ELR (cell line): ENCODE measurements around the gene AFF4.
A peak's percentile ranks its signal among the peaks of the same experiment; 100 is the strongest.
"Not testable (repeated sequence)": the region's sequence is repeated elsewhere in the genome, so short reads cannot be mapped to it uniquely, and the experiment has no call there.

Source experiments
- DNase-seq: peaks from one replicate; pipeline ENCODE4 v3.0.0-alpha.2; 2015; ENCODE audit warnings: low read depth

AFF4 gene

DNA sequence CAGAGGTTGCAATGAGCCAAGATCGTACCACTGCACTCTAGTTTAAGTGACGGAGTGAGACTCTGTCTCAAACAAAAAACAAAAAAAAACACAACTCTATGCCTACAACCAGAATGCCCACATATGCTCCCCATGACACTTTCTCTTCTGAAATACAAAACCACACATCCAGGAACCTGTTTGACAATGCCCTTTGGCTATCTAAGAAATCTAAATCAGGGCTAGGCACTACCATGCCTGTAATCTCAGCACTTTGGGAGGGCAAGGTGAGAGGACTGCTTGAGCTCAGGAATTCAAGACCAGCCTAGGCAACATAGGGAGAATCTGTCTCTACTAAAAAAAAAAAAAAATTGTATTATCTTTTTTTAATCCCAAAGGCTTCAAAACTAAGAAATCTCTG lies 10.6 kb downstream of the AFF4 start:
- DNase-seq, result no peak

DNA sequence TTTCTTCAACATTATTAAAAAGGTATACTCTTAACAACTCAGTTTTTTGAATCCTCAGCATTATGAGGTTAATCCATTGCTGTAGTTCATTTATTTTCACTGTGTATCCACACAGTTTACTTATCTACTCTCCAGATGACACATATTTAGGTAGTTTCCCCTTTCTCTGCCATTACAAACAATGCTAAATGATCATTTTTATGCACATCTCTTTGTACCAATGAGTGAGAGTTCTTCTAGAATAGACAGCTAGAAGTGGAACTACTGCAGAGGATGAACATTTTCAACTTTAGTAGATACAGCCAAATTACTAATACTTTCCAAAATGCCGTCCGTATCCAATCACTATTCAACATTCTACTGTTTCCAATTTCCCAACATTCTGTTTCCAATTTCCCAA lies 11.5 kb downstream of the AFF4 start:
- DNase-seq, result no peak

- no peak for DNase-seq
Measured at GRCh38 chr5:132949136-132949535, 14.3 kb downstream of the AFF4 start.

- peak; percentile 70 for DNase-seq
Measured at GRCh38 chr5:132947671-132948070, 15.8 kb downstream of the AFF4 start.

GRCh38 chr5:132945315-132945714 lies 18.1 kb downstream of the AFF4 start:
- DNase-seq, result not testable (repeated sequence)

GRCh38 chr5:132943362-132944022 lies 19.9 kb downstream of the AFF4 start:
- no peak for DNase-seq

DNA sequence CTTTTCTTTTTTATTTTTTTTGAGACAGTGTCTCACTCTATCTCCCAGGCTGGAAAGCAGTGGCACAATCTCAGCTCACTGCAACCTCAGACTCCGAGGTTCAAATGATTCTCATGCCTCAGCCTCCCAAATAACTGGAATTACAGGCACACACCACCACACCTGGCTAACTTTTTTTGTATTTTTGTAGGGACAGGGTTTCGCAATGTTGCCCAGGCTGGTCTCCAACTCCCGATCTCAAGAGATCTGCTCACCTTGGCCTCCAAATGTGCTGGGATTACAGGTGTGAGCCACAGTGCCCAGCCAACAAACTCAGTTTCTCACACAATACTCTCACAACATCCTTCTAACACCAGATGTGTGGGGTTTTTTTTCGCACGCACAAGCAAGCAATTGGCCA lies 22.1 kb downstream of the AFF4 start:
- no peak for DNase-seq

DNA sequence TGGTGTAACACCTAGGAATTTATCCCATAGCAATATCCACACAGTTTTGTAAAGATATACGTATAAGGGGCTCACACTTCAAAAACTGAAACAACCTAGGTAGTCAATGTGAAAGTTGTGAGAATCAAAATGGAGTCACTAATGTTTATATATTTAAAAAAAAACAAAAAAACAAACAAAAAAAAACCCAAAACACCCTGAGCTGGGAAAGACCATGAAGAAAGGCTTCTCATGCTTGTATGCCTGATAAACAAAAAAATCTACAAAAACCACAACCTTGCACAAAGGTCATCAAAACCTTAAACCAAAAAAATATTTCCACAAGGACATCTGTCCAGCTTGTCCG lies 35.4 kb downstream of the AFF4 start:
- no peak for DNase-seq

DNA sequence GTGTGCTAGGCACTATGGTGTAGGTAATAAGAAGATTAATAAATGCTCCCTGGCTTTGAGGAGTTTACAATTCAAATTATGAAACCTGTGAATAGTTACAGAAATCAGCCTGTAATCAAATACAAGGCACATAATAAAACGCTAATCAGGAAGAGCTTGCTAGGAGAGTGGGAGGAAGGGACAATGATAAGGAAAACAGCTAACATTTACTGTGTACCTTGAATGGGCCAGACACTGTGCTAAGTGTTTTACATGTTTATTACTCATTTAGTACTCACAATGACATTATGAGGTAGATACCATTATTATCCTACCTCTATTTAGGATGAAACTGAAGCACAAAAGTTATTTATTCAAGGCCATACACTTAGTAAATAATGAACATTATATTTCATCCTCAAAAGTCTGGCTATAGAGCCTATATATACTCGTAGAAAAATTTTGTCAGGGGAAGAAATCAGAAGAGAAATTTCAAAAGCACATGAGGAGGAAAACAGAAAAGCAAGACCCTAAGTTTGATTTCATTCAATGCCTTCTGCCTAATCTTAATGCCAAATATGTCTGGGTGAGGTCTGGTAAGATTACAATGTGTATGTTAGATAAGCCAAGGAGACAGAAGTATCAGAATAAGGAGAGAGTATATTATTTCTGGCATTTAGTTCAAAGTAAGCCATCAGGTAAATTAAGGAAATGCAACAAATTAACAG lies 35.9 kb downstream of the AFF4 start:
- no peak for DNase-seq

DNA sequence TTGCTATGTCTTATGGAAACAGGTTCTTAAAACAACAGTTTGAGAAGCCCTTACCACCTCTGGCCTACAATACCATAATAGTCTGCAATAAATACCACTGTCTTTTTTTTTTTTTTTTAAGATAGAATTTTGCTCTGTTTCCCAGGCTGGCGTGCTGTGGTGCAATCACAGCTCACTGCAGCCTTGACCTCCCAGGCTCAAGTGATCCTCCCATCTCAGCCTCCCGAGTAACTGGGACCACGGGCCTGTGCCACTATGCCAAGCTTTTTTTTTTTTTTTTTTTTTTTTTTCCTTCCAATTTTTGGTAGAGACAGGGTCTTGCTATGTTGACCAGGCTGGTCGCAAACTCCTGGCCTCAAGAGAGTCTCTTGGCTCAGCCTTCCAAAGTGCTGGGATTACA lies 37.0 kb downstream of the AFF4 start:
- DNase-seq, result no peak

DNA sequence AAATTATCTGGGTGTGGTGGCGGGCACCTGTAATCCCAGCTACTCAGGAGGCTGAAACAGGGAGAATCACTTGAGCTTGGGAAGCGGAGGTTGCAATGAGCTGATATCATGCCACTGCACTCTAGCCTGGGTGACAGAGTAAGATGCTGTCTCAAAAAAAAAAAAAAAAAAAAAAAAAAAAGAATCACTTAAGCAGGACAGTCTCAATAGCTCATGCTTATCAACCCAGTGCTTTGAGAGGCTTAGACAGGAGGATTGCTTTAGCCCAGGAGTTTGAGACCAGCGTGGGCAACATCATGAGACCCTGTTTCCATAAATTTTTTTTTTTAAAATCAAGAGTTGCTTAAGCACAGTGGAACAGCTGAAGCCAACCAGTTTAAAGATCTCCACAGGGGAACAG lies 47.3 kb downstream of the AFF4 start:
- DNase-seq, result peak; percentile 4

DNA sequence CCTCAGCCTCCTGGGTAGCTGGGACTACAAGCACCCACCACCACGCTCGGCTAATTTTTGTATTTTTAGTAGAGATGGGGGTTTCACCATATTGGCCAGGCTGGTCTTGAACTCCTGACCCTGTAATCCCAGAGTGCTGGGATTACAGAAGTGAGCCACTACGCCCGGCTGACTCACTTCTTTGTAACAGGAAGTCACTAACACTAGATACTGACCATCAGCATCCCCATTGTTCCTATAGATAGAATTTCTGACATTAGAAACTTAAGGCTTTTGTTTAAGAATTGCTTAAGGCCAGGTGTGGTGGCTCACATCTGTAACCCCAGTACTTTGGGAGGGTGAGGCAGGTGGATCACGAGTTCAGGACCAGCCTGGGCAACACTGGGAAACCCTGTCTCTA lies 47.8 kb downstream of the AFF4 start:
- peak; percentile 62 for DNase-seq

DNA sequence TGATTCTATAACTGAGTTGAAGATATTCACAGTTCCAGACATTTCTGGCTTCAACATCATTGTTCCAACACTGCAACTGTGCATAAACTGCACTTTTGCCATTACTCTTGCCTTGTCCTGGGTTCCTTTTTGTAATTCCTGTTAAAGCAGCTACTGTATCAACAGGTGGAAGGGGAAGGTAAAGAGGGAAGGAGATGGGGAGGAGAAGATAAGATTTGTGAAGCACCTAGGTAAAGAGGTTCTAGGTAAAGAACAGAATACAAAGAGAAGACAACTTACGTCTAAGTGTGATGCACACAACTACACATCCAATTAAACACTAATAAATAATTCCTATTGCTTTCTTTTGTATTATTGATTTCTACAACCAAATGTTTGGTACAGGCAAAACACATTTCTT lies 53.7 kb downstream of the AFF4 start:
- DNase-seq, result no peak

DNA sequence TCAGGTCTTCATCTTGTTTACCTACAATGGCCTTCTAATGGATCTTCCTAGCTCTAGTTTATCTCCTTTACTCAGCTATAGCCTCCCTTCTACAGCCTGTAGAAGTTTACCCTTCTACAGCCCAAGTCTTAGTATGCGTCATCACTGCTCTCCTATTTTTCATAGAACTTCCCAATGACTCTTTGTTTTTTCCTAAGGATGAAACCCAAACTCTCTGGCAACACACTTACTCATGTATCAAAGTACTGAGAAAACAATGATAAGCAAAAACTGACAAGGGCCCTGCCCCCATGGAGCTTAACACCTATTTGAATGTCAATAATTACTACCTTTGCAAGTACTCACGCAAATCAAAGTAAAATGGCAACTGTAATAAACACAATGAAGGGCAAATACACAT lies 56.3 kb downstream of the AFF4 start:
- DNase-seq, result no peak

- peak; percentile 13 for DNase-seq
Measured at GRCh38 chr5:132905938-132906337, 57.5 kb downstream of the AFF4 start.

GRCh38 chr5:132901730-132902129 lies 61.7 kb downstream of the AFF4 start:
- no peak for DNase-seq

GRCh38 chr5:132901036-132901435 lies 62.4 kb downstream of the AFF4 start:
- DNase-seq, result no peak

DNA sequence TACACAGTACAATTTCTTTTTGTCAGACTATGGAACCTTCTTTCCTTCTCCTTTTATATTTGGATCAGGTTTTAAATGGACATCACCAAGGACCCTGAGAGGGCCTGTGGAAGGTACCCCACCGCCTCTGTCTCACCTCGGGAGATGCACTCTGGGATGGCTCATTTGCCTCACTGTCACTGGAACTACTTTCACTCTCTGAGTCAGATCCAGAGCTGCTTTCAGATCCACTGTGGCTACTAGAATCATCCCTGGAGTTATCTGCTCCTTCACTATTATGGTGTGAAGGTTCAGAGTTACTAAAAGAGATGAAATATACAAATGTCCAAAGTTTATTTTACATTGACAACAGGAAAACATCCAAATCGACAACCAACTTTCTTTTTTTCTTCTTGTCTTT lies 65.3 kb downstream of the AFF4 start:
- DNase-seq, result no peak

GRCh38 chr5:132896685-132897084 lies 66.7 kb downstream of the AFF4 start:
- no peak for DNase-seq

DNA sequence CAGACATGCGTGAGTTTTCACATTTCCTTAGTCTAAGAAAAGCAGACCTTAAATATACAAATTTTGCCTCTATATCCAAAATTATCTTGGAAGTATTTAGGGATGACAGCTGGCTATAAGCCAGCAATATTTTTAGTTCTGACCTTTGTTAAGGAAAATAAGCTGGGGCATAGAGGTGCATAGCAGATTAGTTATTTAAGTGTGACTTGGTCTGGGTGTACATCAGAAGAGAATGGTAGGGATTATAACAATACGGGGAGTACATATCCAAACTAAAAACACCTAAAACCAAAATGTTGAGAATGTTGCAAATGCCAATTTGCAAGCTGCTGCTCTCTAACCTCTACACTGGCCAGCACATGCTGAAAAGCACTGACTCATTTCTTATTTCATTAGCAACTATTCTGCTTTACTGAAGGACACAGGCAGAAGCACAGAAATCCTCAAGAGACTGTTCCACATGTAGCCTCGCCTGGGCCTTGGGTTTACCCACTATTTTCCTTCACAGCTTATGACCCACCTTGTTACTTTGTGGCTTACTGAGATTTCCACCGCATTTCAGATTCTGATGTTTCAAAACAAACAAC lies 67.6 kb downstream of the AFF4 start:
- no peak for DNase-seq

- no peak for DNase-seq
Measured at GRCh38 chr5:132890817-132891216, 72.6 kb downstream of the AFF4 start.

DNA sequence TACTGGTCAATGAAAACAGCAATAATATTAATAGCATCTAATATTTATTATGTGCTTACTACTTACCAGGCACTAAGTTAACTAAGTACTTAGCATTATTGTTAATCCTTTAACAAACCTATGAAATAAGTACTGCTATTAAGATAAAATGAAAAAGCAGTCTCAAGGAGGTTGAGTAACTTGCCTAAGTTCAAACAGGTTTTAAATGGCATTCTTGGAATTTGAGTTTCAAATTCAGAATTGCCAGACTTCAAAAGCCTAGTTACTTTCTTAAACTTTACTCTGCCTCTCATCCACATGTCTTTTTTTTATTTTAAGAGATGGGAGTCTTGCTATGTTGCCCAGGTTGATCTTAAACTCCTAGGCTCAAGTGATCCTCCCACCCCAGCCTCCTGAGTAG lies 73.9 kb downstream of the AFF4 start:
- DNase-seq, result no peak

DNA sequence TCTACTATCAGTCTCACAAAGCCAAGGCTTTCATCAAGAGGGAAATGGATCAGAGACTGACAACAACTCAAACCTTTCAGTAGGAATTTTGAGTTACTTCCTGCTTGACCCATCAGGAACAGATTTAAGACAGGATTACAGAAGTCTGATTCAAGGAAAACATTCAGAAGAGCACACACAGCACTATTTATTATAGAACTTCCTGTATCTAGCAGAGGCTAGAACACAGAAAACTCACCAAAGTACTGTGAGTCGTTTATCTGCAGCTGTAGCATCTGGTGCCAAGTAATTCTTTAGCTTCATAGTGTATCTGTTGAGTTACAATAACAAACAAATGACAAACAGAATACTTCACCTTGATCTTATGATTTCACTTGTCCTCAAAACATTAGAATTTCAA lies 76.2 kb downstream of the AFF4 start:
- DNase-seq, result no peak
